Stimulated activated CD4-positive, alpha-beta T cell treated with anti-CD3 and anti-CD28 coated beads, TNF-alpha, amount 100 ng/mL, for 24 hours (primary cell): ENCODE data around the gene BORCS5.
"Not testable (repeated sequence)": the region's sequence is repeated elsewhere in the genome, so short reads cannot be mapped to it uniquely, and the experiment has no call there.

Source experiments
- DNase-seq, 3 experiments: peaks; one replicate each; pipeline ENCODE4 v3.0.0-alpha.2; 2020; ENCODE audit warnings: low read depth in 3 of 3

The BORCS5 gene

DNA sequence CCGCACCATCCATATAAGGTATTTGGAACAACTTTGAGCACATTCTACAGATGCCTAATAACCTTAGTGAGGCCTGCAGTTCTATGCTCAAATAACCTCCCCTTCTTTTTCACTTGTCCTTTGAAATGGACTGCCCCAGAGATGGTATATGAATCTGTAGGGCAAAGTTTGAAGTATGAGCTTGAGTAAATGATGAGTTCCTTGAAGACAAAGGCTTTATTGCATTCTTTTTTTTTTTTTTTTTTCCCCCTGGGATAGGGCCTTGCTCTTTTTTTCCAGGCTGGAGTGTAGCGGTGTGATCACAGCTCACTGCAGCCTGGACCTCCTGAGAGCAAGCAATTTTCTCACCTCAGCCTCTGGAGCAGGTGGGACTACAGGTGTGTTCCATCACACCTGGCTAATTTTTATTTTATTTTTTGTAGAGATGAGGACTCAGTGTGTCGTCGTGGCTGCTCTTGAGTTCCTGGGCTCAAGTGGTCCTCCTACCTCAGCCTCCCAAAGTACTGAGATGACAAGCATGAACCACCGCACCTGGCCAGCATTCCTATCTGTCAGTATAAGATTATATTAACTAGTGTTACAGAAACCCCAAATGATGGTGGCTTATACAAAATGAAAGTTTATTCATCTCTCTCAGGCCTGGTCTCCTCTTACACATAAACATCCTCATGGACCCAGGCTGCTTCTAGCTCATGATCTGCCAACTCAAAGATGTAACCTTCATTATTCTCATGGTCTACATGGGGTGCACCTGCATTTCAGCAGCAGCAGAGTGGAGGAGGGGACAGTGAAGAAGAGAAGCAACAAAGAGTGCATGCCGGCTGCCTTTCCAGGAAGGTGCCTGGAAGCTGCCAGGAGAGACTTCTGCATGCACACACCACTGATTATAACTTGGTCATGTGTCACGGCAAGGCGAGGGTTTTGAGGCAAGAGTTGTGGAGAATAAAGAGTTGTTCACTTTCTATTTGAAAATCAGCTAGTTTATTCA lies 104.4 kb downstream of the BORCS5 start:
- peak in 1 of 3 experiments; percentile 48 for DNase-seq

DNA sequence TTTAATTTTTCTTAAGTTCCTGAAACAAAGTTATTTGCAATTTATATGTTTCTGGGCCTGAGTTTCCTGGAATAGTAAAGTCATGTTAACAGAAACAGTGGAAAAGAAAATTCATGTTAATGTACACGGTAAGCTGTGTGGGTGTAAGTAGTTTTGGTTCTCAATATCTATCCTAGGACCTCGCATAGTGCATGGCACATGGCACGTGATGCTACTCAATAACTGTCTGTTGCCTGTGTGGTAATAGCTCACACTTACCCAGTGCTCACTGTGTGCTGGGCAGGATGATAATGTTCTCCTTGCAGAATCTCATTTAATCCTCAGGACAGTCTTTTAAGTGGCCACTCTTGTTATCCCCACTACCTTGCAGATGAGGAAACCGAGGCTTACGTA lies 105.0 kb downstream of the BORCS5 start:
- DNase-seq = peak in 1 of 3 experiments; percentile 54

DNA sequence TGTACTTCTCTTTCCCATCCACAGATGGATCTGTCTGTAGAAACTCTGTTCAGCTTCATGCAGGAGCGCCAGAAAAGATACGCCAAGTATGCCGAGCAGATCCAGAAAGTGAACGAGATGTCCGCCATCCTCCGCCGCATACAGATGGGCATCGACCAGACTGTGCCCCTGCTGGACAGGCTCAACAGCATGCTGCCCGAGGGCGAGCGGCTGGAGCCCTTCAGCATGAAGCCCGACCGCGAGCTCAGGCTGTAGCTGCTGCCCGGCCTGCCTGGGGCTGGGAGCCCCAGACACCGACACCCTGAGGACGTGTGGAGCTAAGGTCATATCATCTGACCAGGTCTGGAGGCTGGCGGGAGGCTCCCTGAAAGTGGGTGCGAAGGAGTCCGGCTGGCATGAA lies 108.6 kb downstream of the BORCS5 start:
- DNase-seq = no peak

DNA sequence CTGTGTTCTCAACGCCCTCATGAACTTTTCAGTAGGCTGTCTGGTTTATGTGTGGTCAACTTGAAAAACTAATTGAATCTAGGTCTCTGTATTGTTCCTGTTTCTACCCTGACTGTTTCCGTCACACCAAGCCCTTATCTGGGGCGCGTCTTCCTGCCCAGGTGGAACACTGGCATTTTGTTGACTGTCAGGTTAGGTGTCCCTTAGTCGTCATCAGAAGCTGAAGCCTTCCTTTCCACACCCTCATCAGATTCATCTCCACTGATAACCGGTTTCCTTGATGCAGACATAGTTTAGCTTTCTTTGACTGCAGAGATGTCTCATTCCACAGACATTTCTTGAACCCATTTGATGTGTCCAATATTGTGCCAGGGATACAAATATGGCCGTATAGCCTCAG lies 109.3 kb downstream of the BORCS5 start:
- DNase-seq = peak in 1 of 3 experiments; percentile 38

DNA sequence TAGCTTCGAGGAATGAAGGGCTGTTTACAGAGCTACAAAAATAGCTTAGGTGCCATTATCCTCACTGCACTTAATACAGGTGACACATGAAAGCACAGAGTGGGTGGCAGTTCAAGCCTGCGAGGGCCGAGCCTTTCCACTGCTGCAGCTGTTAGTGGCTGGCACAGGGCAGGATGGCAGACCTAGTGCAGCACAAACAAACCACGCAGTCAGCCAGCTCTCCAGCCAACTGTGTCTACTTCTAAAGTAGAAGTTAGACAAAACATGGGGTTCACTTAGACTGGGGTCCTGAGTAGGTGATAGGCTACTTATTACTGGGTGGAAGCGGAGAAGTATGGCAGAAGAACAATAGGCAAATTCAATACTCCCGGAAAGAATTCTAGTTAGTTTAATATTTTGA lies 110.4 kb downstream of the BORCS5 start:
- peak in 1 of 3 experiments; percentile 41 for DNase-seq

DNA sequence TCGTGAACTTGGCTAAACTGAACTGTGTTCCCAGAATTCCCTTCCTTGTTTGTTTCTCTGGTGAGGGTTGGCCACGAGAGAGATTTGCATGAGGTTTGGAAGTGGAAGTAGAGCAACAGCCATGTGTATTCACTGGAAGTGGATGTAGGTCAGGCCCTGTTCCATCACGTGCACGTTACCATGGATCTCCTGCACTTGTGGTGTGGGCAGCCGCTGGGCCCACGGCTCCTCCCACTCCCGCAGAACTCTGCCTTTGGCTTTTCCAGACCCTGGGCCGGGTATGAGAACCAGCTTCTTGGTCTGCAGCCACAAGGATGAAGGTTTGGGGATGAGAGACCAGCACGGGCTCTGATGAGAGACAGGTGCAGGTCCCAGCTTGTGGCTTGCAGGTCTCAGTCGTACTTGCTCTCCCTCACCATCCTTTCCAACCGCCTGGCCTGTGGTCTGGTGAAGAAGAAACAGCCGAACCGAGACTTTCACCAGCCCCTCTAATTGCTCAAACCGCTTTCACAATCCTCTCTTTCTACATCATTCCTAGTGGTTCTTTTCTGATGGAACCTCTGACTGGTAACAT lies 110.9 kb downstream of the BORCS5 start:
- peak in 2 of 3 experiments; percentile 25 to 47 for DNase-seq

DNA sequence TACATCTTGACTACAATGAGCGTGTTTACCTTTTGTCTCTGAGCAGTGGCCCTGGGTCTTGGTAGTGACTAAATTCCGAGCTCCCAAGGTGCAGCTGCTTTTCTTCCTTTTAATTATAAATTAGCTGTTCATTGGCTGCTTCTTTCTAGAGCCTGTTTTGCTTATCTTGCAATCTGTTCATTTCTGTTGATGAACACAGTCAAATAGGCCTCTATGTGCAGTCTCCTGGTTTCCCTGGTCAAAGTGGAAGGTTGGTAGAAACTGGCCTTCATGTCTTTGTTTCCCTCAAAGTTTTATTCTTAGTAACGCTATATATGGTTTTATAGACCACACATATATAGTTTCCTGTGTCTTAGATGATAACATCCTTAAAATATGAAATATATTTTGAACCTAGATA lies 111.7 kb downstream of the BORCS5 start:
- DNase-seq = no peak

DNA sequence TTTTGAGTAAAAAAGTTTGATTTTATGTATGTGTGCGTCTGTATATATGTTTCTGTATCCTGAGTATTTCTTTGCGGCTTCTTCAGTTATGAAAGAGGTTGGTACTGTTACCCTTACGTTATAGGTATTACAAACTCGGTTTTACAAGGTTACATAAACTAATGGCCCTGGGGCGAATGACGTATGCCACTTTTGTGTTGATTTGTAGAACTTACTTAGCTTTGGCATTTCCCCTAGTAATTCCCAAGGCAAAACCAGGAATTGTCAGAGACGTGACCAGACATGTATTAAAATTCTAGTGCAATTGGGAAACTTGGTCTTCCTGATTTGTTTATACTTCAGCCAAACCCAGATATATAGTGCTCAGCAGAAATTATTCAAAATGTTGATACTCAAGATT lies 112.5 kb downstream of the BORCS5 start:
- no peak for DNase-seq

DNA sequence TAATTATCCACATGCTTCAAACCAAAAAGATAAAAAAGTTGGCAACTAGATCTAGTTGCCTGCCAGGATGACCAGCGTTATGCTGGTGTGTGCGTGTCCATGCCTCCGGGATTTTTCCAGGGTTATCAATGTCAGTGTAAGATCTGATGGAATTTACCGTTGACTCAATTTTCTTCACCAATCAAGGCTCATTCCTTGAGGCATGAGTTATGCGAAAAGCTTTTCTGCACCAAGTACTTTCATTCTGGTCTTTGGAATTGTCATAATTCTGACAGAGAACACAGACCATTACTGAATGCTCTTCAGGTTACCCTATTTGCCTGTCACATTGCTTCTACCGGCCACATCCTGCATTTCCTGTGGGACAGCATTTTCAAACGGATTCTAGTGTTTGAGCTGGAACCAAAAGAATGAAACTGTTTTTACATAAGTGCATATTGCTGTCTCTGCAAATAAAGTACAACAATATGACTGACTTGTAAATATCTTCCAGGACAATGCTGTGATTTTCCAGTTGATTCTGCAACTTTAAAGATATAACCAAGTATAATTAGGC lies 114.0 kb downstream of the BORCS5 start:
- DNase-seq = no peak

DNA sequence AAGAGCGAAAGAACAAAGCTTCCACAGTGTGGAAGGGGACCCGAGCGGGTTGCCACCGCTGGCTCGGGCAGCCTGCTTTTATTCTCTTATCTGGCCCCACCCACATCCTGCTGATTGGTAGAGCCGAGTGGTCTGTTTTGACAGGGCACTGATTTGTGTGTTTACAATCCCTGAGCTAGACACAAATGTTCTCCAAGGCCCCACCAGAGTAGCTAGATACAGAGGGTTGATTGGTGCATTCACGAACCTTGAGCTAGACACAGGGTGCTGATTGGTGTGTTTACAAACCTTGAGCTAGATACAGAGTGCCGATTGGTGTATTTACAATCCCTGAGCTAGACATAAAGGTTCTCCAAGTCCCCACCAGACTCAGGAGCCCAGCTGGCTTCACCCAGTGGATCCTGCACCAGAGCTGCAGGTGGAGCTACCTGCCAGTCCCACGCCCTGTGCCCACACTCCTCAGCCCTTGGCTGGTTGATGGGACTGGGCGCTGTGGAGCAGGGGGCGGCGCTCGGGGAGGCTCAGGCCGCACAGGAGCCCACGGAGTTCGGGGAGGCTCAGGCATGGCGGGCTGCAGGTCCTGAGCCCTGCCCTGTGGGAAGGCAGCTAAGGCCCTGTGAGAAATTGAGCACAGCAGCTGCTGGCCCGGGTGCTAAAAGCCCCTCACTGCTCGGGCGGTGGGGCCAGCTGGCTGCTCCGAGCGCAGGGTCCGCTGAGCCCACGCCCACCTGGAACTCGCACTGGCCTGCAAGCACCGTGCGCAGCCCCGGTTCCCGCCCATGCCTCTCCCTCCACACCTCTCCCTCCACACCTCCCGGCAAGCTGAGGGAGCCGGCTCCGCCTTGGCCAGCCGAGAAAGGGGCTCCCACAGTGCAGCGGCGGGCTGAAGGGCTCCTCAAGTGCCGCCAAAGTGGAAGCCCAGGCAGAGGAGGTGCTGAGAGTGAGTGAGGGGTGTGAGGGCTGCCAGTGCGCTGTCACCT lies 115.4 kb downstream of the BORCS5 start:
- DNase-seq = not testable (repeated sequence)

- no peak for DNase-seq
Measured at GRCh38 chr12:12473223-12473622, 116.3 kb downstream of the BORCS5 start.

DNA sequence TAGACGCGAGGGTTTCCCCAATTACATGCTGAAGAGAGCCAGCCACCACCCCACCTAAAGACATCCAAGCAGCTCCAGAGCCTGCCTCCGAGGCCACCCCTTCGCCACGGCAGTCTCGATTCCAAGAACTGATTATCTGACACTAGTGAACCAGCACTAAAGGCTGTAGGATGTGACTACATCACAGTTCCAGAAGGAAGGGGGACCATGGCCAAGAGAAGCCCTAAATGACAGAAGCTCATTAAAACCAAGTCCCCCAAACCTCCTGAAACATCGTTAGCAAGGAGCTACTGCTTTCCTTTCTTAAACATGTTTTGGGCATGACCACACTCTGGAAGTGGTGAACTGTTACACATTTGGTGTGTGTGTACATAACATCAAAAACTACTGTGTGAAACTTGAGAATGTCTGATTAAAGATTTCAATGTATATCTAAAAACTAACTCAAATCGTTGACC lies 117.6 kb downstream of the BORCS5 start:
- peak in 1 of 3 experiments; percentile 35 for DNase-seq

- peak in 2 of 3 experiments; percentile 32 to 53 for DNase-seq
Measured at GRCh38 chr12:12474931-12475795, 118.3 kb downstream of the BORCS5 start.

- DNase-seq = no peak
Measured at GRCh38 chr12:12476857-12477531, 120.1 kb downstream of the BORCS5 start.

- no peak for DNase-seq
Measured at GRCh38 chr12:12477532-12477890, 120.6 kb downstream of the BORCS5 start.

DNA sequence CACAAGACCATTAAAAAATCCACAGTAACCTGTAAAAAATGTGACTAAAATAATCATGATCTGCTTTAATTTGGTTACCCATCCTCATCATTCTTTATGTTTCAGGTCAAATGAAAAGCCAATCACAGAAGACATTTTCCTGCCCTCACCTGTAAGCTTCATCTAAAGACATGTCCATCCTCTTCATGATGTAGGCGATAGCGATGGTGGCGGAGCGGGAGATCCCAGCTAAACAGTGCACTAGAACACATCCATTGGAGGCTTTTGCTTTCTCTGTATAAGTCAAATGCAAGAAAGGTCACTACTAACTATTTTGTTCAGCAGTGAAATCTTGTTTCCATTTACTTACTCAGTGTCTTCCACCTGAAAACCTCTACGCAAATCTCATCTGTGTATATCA lies 123.2 kb downstream of the BORCS5 start:
- DNase-seq = no peak

- DNase-seq = no peak
Measured at GRCh38 chr12:12481631-12482030, 124.8 kb downstream of the BORCS5 start.

GRCh38 chr12:12482150-12482761 lies 125.4 kb downstream of the BORCS5 start:
- no peak for DNase-seq

- DNase-seq = no peak
Measured at GRCh38 chr12:12482959-12483358, 126.1 kb downstream of the BORCS5 start.
